SW 1271 (cell line): ENCODE data around the gene SERAC1.
A peak's percentile ranks its signal among the peaks of the same experiment; 100 is the strongest.
"Not testable (repeated sequence)": the region's sequence is repeated elsewhere in the genome, so short reads cannot be mapped to it uniquely, and the experiment has no call there.

ENCODE experiments used
- DNase-seq, 2 experiments: peaks; one replicate each; lab custom pipeline; 2025; lab: John Stamatoyannopoulos, UW

SERAC1 gene

DNA sequence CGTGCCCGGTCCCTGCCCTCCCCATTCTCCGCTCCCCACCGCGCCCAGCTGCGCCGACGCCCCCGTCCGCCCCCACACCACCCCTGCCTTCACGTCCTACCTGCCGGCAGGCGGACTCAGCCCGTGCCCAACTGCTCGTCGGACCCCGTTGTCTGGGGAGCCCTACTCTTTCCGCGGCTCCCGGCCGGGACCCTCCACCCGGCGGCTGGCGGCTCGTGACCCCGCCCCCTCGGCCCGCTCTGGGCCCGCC is at the start of gene SERAC1:
Gene SERAC1, minus strand, starts transcription at position 223 of the 250 bp plus-strand sequence. CDS start 9,899 bp downstream, outside the sequence.
- no peak for DNase-seq

DNA sequence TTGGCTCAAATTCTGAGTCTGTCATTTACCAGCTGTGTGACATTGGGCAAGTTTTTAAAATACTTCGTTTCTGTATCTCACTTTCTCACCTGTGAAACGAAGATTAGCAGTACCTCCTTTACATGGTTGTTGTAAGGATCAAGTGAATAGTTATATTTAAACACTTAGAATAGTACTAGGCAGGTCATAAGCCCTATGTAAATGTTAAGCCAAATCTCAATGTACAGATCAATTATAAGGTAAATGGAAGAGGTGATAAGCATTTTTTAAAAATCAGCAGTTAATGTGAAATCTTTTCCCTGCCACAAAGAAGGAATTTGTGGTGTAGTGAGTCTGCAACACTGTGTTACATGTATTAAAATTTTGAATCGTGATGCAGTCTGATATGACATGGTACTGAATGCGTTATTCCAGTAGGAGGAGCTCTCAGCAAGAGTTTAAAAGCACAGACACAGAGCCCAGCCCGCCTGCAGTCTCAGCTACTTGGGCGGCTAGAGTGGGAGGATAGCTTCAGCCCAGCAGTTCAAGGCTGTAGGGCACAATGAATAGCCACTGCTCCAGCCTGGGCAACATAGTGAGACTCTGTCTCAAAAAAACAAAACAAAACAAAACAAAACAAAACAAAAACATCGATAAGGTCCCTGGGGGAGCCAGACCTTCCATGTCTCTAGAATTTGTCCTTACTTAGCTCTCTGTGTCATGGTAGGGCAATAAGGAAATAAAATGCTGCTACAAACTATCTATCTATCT is 46.0 kb upstream of the SERAC1 start:
- DNase-seq, result peak; percentile 47 to 74

DNA sequence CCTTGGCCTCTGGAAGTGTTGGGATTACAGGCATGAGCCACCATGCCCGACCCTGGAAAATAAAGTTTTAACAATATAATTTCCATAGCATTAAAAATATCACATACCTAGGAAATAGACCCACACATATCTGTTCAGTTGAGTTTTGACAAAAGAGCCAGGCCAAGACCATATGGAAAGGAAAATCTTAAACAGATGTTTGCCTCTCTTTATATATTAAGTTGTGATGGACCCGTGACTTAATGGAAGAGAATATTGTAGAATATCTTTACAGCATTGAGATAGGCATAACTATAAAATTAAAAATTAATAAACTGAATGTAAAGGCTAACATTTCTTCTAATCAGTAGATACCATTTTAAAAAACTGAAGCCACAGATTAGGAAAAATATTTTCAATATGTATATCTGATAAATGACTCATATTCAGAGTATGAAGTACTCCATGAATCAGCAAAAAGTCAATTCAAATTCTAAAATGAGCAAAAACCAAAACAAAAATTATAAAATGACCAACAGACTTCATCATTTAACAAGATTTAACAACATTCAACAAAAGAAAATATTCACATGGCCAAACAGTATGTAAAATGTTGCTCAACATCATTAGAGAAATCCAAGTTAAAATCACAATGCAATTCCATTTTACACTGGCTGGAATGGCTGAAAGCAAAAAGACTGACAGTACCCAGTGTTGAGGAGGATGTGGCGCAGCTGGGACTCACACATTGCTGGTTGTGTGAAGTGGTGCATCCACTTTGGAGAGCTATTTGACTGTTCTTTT is 43.4 kb upstream of the SERAC1 start:
- DNase-seq, result no peak

DNA sequence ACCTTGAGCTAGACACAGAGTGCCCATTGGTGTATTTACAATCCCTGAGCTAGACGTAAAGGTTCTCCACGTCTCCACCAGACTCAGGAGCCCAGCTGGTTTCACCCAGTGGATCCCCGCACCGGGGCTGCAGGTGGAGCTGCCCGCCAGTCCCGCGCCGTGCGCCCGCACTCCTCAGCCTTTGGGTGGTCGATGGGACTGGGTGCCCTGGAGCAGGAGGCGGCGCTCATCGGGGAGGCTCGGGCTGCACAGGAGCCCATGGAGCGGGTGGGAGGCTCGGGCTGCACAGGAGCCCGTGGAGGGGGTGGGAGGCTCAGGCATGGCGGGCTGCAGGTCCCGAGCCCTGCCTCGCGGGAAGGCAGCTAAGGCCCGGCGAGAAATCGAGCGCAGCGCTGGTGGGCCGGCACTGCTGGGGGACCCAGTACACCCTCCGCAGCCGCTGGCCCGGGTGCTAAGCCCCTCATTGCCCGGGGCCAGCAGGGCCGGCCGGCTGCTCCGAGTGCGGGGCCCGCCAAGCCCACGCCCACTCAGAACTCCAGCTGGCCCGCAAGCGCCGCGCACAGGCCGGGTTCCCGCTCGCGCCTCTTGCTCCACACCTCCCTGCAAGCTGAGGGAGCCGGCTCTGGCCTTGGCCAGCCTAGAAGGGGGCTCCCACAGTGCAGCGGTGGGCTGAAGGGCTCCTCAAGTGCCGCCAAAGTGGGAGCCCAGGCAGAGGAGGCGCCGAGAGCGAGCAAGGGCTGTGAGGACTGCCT is 41.7 kb upstream of the SERAC1 start:
- not testable (repeated sequence) for DNase-seq

DNA sequence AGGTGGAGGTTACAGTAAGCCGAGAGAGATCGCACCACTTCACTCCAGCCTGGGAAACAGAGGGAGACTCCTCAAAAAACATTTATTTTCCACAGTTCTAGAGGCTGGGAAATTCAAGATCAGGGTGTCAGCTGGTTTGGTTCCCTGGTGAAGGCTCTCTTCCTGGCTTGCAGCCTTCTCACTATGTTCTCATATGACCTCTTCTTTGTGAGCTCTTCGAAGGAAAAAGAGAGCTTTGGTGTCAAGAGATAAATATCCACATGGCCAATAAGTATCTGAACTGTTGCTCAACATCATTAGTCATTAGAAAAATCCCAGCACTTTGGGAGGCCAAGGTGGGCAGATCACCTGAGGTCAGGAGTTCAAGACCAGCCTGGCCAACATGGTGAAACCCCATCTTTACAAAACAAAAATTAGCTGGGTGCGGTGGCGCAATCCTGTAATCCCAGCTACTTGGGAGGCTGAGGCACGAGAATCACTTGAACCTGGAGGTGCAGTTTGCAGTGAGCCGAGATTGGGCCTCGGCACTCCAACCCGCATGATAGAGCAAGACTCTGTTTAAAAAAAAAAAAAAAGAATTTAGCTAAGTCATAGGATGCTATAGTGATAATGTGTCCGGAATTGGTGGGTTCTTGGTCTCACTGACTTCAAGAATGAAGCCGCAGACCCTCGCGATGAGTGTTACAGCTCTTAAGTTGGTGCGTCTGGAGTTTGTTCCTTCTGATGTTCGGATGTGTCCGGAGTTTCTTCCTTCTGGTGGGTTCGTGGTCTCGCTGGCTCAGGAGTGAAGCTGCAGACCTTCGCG is 40.4 kb upstream of the SERAC1 start:
- not testable (repeated sequence) for DNase-seq

DNA sequence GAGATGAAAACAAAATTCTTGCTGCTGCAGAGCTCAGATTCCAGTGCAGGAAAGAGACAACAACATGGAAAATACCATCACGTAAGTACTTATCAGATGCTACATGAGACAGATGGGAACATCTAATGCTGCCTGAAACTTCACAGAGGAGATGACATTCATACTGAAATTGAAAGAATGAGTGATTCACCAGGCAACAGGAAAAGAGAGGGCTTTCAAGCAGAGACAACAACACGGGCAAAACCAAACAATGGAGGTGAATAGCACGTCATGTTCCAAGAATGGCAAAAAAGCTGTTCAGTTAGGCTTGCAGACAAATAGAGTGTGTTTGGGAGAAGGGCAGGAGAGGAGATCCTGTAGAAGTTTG is 39.3 kb upstream of the SERAC1 start:
- no peak for DNase-seq

DNA sequence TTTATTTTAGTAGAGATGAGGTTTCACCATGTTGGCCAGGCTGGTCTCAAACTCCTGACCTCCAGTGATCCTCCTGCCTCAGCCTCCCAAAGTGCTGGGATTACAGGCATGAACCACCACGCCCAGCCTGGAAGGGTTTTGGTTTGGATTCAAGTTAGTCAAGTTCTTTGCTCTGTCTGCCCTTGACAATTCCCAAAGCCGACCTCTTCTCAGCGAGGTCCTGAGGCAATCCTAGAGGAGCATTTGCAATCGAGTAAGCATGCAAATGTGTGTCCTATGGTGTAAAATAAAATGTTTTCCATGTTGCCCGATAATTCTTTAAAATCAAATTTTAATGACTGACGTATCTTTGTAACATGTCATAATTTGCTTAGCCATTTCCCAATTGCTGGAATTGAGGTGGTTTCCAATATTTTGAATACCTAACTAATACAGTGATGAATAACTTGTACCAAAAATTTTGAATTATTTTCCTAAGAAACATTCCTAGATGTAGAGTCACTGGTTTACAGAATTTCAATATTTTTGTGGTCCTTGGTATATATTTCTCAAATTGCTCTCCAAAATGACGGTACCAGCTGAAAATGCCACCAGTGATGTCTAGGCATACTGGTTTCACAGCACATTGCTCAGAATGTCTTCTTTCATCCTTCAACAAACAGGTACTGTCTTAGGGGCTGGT is 38.8 kb upstream of the SERAC1 start:
- no peak for DNase-seq

DNA sequence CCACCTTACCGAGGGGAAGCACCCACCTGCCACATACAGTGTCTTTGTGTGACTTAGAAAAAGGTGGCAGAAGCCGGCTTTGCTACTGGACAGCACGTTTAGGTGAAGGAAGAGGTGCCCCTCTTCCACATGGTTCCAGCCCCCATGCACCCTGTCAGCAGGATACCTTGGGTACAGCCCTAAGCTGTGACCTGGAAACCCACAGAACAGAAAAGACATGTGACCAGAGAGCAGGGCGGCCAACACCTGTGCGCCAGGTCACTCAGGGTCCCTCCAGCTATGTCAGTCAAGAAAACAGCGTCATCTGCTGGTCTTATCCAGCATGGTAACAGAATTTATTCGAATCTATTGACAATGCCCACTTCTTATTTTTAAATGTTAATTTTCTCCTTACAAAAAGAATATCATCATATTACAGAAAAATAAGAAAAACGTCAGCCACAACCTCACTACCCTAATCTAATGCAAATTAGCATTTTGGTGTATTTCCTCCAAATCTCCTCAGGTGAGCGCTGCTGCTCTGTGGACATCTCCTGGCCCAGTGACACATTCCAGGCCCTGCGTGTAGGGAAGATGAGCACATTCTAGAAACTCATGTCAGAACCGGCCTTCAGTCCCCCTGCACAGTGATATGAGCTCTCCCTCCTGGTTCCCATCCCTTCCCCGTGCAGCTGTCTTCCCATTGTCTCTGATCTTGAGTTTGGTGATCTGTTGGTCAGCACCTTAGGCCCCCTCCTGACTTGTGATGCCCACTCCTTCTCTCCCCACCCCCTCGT is 37.3 kb upstream of the SERAC1 start:
- no peak for DNase-seq

DNA sequence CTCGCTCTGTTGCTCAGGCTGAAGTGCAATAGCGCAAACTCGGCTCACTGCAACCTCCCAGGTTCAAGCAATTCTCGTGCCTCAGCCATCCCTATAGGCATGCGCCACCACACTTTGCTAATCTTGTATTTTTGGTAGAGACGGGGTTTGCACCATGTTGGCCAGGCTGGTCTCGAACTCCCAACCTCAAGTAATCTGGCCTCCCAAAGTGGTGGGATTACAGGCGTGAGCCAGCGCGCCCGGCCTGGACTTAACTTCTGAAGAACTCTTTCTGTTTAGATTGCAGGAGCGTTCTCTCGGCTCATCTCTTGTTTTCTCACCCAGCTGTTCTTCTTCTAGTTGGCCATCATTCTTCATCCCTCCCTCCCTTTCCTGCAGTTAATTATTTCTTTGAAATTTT is 30.4 kb upstream of the SERAC1 start:
- DNase-seq, result no peak

DNA sequence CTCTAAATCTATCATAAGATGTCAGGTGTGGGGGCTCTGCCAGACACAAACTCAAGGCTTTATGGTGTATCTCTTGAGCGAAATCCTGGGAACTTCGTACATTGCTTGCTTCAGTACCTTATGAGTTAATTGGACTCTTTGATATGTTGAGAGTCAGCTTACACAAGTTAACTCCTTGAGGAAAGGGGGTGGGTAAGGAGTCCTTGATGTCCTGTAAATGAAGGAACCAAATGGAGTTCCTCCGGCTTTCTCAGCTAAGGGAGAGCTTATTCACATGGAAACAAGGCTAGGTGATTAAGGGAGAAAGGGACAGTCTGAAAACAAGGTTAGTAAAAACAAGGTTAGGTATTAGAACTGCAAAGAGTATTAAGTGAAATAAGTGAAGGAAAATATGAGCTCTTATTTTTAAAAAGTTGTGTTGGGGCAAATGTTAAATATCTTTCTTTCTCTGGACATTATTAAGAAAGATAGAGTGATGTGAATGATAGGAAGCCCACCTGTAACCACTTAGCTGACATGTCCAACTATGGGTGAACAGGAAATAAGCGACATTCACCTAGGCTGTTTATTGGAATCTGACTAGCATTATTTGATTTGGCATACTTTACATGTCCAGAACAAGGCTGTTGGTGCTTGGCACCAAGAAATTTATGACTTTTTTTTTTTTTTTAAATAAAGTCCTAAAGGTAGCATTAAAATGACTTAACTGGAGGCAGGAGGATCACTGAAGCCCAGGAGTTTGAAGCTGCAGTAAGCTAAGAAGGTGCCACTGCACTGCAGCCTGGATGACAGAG is 26.6 kb upstream of the SERAC1 start:
- no peak for DNase-seq

DNA sequence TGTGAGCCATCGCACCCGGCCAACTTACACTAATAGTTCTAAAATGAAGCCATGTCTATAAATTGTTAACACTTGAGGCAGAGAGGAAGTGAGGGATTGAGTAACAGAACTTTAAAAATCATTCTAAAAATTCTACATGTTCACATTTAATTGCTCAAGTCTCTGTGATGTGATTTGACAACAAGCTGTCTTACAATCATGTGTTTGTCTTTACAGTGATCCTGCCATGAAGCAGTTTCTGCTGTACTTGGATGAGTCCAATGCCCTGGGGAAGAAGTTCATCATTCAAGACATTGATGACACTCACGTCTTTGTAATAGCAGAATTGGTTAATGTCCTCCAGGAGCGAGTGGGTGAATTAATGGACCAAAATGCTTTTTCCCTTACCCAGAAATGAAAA is 23.7 kb upstream of the SERAC1 start:
- no peak for DNase-seq

DNA sequence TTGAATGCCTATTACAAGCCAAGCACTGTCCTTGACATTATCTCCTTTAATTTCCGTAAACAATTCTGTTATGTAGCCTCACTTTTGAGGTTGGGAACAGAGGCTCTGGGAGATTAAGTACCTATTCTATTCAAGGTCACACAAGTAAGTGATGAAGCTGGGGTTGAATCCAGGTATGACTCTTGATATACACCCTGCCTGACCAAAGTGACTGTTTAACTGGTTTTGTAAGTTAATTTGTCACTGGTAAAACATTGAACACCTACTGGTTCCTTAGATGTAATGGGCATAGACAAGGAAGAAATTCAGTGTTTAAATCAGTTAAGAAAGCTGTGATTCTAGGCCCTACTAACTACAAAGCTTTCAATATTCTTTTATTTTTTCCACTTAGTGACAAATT is 23.0 kb upstream of the SERAC1 start:
- DNase-seq, result no peak

DNA sequence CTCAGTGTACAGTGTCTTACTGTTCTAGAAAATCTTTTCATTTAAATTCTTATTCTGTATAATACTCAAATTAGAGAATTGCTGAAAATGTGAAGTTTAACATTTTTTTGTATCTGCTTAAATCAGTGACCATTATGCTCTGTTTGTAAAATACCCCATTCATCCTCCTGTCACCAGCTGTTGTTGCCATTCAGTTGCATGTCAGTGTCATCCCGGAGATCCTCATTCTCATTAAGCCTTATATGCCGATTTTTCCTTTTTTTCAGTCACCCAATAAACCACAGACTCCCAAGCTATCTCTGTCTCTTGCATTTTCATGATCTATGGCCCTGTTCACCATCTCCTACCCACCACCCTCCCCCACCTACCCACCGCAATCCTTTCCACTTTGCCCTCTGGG is 20.5 kb upstream of the SERAC1 start:
- DNase-seq, result no peak

DNA sequence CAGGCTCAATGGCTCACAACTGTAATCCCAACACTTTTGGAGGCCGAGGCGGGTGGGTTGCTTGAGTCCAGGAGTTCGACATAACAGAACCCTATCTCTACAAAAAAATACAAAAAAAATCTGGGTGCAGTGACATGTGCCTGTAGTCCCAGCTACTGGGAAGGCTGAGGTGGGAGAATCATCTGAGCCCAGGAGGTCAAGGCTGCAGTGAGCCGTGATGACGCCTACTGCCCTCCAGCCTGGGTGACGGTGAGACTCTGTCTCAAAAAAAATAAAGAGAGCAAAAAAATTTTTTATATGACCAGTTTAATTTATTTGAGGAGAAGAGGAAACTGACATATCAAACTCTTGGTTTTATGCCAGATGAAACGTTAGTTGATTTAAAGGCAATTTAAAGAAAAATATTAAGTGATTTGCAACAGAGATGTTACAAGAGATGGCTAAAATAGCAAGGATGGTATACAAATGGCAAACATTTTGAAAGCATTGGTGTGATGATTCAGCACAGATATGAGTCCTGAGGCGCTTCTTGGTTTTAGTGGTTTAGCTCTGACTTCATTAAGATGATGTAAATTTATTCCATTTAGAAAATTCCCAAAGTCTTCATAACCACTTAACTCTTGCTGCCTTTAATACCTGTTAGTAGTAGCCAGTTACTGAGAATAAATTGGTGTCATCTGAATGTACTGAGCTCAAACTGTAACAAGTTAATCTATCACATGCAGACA is 17.8 kb upstream of the SERAC1 start:
- no peak for DNase-seq

DNA sequence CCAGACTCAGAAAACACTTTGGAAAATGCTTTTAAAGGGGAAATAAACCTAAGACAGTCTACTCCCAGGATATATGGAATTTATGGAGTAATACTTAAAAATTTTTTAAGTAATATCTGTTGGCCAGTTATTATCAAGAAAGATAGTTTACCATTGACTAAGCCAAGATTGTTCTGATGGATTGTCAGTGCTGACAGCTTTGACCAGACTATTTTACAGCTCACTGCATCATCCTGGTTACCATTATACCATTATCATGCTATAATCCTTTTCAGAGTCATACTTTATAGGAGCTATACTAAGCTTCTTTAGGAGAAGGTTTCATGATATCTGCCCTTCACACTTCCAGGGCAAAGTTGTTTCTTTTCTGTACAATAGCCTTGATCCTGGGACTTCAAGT is 16.5 kb upstream of the SERAC1 start:
- DNase-seq, result no peak

DNA sequence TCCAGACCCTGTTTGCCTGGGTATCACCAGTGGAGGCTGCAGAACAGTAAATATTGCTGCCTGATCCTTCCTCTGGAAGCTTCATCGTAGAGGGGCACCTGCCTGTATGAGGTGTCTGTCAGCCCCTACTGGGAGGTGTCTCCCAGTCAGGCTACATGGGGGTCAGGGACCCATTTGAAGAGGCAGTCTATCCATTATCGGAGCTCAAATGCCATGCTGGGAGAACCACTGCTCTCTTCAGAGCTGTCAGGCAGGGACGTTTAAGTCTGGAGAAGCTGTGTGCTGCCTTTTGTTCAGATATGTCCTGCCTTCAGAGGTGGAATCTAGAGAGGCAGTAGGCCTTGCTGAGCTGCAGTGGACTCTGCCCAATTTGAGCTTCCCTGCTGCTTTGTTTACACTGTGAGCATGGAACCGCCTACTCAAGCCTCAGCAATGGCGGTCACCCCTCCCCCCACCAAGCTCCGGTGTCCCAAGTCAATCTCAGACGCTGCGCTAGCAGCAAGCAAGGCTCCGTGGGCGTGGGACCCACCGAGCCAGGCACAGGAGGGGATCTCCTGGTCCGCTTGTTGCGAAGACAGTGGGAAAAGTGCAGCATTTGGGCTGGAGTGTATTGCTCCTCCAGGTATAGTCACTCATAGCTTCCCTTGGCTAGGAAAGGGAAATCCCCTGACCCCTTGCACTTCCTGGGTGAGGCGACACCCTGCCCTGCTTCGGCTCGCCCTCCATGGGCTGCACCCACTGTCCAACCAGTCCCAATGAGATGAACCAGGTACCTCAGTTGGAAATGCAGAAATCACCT is 15.3 kb upstream of the SERAC1 start:
- DNase-seq, result not testable (repeated sequence)

DNA sequence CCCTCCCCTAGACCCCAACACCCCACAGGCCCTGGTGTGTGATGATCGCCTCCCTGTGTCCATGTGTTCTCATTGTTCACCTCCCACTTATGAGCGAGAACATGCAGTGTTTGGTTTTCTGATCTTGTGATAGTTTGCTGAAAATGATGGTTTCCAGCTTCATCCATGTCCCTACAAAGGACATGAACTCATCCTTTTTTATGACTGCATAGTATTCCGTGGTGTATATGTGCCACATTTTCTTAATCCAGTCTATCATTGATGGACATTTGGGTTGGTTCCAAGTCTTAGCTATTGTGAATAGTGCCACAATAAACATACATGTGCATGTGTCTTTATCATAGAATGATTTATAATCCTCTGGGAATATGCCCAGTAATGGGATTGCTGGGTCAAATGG is 9.7 kb upstream of the SERAC1 start:
- not testable (repeated sequence) for DNase-seq

DNA sequence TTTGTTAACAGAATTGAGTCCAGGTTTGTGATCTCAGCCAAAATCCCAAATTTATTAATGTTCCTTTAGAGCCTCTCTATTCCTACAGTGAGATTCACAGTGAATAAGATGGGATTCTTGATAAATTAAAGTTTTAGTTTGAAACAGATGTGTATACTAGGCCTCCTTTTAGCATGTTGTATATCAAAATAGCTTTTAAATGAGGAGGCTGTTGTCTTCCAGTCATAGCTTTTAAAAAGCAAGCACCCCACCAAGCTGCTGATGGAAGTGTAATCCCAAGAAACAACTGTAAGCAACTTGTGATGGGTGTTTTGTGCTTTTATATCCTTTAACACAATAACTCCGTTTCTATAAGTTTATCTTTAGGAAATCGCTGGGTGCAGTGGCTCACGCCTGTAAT is 7.0 kb upstream of the SERAC1 start:
- DNase-seq, result no peak

DNA sequence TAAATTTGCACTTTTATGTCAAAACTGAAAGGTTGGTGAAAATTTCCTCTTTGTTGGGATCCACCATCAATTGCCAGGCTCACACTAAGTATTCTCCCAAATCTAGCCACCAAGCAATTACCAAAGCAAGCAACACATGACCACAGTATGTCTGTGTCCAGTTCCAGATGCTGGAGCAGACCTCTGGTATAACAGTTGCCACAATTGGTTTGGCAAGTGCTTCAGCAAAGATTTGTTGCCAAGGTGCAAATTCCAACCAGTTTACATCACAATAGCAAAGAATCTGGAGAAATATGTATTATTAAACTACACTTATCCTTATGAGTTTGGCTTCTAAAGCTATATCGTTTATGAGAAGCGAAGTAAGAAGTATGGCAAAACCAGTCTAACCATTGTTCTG is 6.5 kb upstream of the SERAC1 start:
- DNase-seq, result peak in 1 of 2 experiments; percentile 9
